Endometrial microvascular endothelial cells (primary cell): ENCODE data around the gene SEMA4G. TPM values are rescaled to one million over a fixed set of nuclear protein-coding genes. Genes with fewer than 3 reads are reported as not detected.

Source experiments
- in situ Hi-C: cut with HindIII; loops from 2 replicates; pipeline ENCODE4 v1.10.0; 2017; ENCODE audit warnings: low sequenced_read_pairs, low pct_unique_long_range_greater_than_20kb; ENCODE audit errors: inconsistent ontology term
- total RNA-seq: library from RNA; depleted of rRNA; stranded (reverse); fragments of >200 nt; gene quantifications from one replicate; pipeline ENCODE4 v1.2.3, GENCODE V29; 2015; ENCODE audit errors: inconsistent ontology term

SEMA4G gene
- total RNA-seq, 1 donor from 2014 or later, result 3.8 TPM

GRCh38 chr10:101018118-101018599, 48.9 kb downstream of the SEMA4G start:
- in situ Hi-C loops, result no loop called here

GRCh38 chr10:101018600-101019439, 49.5 kb downstream of the SEMA4G start:
- in situ Hi-C loops, result no loop called here

Other genes starting within 250 kb of the SEMA4G start
- gene PAX2, start 223.9 kb upstream of the SEMA4G start, total RNA-seq, result not detected
- gene SLF2, start 56.5 kb upstream of the SEMA4G start, total RNA-seq, result 27.4 TPM
- 93.8 TPM for gene MRPL43, start 18.0 kb downstream of the SEMA4G start, total RNA-seq
- gene TWNK, start 18.0 kb downstream of the SEMA4G start, total RNA-seq, result 6.4 TPM
- gene LZTS2, start 30.3 kb downstream of the SEMA4G start, total RNA-seq, result 71.5 TPM
- gene PDZD7, start 61.6 kb downstream of the SEMA4G start, total RNA-seq, result 1.1 TPM
- 84.7 TPM for gene SFXN3, start 61.7 kb downstream of the SEMA4G start, total RNA-seq
- gene KAZALD1, start 92.5 kb downstream of the SEMA4G start, total RNA-seq, result 0.28 TPM
- not detected for gene TLX1, start 161.8 kb downstream of the SEMA4G start, total RNA-seq